Stomach (tissue), 4 donors: ENCODE data around the gene SUMO3.

Experiments used
- CTCF ChIP-seq, 7 experiments: fragments of 450-650 bp in 4 of 7; fragments of 200-600 bp in 3 of 7; sonication (generic) in 3 of 7; IDR thresholded peaks; one replicate each; pipeline ENCODE4 v1.5.1; 2016 to 2019; ENCODE audit warnings: antibody characterized with exemption in 7 of 7, control low read depth in 2 of 7, mild to moderate bottlenecking in 1 of 7
- EP300 ChIP-seq: sonication (generic); formaldehyde crosslinking; IDR thresholded peaks from one replicate; pipeline ENCODE4 v1.6.1; 2017; ENCODE audit warnings: antibody characterized with exemption
- POLR2A ChIP-seq, 4 donors: fragments of 450-650 bp; IDR thresholded peaks; one replicate each; pipeline ENCODE4 v1.6.1; 2016; ENCODE audit warnings: antibody characterized with exemption in 4 of 4, control low read depth in 2 of 4, mild to moderate bottlenecking in 1 of 4, moderate library complexity in 1 of 4

DNA sequence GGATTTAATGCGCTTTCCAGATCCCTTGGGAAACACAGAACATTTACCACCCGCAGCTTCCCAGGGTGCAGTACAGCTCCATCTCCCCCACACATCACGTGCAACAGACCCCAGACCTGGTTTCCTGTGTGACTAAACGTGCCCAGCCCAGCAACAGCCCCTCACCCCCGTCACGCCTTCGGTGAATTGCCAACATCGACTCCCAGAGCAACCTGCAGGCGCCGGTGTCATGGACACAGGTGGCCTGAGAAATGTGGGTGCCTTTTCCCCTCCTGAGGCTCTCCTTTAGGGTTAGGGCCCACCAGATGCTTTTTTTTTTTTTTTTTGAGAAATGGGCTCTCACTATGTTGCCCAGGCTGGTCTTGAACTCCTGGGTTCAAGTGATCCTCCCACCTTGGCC is 24.2 kb upstream of the SUMO3 start:
- TF ChIP-seq CTCF (IDR thresholded peaks at IDR 0.05) (no peak), EP300 (no peak), POLR2A (IDR thresholded peaks at IDR 0.05) (no peak)
